OCI-LY7 (cell line): ENCODE data around the gene HMGN2.

Experiments
- EZH2phosphoT487 ChIP-seq: fragments of 200-600 bp; sonication (generic); IDR thresholded peaks from 2 replicates; pipeline ENCODE4 v1.6.1; 2018; ENCODE audit warnings: low read depth, borderline replicate concordance, mild to moderate bottlenecking, mixed run types, antibody characterized with exemption, low read length, moderate library complexity, mixed read lengths
- TF ChIP-seq, protein P1 (sequence below): fragments of 200-600 bp; sonication (generic); conservative IDR thresholded peaks from 2 replicates; pipeline ENCODE4 v1.5.1; 2014; ENCODE audit warnings: mild to moderate bottlenecking, antibody characterized with exemption, low read length, moderate library complexity, mixed read lengths

GRCh38 chr1:26476958-26477357 lies 4.7 kb downstream of the HMGN2 start:
- TF ChIP-seq, protein P1, sequence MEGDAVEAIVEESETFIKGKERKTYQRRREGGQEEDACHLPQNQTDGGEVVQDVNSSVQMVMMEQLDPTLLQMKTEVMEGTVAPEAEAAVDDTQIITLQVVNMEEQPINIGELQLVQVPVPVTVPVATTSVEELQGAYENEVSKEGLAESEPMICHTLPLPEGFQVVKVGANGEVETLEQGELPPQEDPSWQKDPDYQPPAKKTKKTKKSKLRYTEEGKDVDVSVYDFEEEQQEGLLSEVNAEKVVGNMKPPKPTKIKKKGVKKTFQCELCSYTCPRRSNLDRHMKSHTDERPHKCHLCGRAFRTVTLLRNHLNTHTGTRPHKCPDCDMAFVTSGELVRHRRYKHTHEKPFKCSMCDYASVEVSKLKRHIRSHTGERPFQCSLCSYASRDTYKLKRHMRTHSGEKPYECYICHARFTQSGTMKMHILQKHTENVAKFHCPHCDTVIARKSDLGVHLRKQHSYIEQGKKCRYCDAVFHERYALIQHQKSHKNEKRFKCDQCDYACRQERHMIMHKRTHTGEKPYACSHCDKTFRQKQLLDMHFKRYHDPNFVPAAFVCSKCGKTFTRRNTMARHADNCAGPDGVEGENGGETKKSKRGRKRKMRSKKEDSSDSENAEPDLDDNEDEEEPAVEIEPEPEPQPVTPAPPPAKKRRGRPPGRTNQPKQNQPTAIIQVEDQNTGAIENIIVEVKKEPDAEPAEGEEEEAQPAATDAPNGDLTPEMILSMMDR = no peak
- no peak for TF ChIP-seq EZH2phosphoT487
